Stimulated activated CD4-positive, alpha-beta T cell treated with anti-CD3 and anti-CD28 coated beads, TNF-alpha, amount 100 ng/mL, for 48 hours (primary cell): ENCODE data around the gene SERTAD4.

ENCODE experiments used
- DNase-seq, 3 donors: peaks; one replicate each; pipeline ENCODE4 v3.0.0-alpha.2; 2020; ENCODE audit warnings: low read depth in 3 of 3

Gene SERTAD4

GRCh38 chr1:210233216-210233494 is 559 bp downstream of the SERTAD4 start:
- DNase-seq = no peak

- DNase-seq = no peak
These were observed 1.1 kb downstream of the SERTAD4 start for GRCh38 chr1:210233495-210234328.

- DNase-seq = no peak
These were observed 1.7 kb downstream of the SERTAD4 start for GRCh38 chr1:210234329-210234757.

- no peak for DNase-seq
These were observed 2.9 kb downstream of the SERTAD4 start for GRCh38 chr1:210235363-210236053.

GRCh38 chr1:210236386-210236839 is 3.8 kb downstream of the SERTAD4 start:
- no peak for DNase-seq

GRCh38 chr1:210236840-210237409 is 4.3 kb downstream of the SERTAD4 start:
- no peak for DNase-seq

GRCh38 chr1:210237479-210237878 is 4.9 kb downstream of the SERTAD4 start:
- no peak for DNase-seq

GRCh38 chr1:210237981-210238380 is 5.4 kb downstream of the SERTAD4 start:
- DNase-seq = no peak

GRCh38 chr1:210239349-210240111 is 6.9 kb downstream of the SERTAD4 start:
- no peak for DNase-seq

GRCh38 chr1:210241121-210241520 is 8.5 kb downstream of the SERTAD4 start:
- DNase-seq = no peak

GRCh38 chr1:210244746-210245367 is 12.3 kb downstream of the SERTAD4 start:
- no peak for DNase-seq

GRCh38 chr1:210246447-210246846 is 13.9 kb downstream of the SERTAD4 start:
- no peak for DNase-seq

- DNase-seq = no peak
These were observed 15.7 kb downstream of the SERTAD4 start for GRCh38 chr1:210248341-210248740.

GRCh38 chr1:210250665-210250997 is 18.0 kb downstream of the SERTAD4 start:
- no peak for DNase-seq

- no peak for DNase-seq
These were observed 18.5 kb downstream of the SERTAD4 start for GRCh38 chr1:210250998-210251679.

- DNase-seq = no peak
These were observed 19.3 kb downstream of the SERTAD4 start for GRCh38 chr1:210251680-210252490.

GRCh38 chr1:210252621-210253051 is 20.0 kb downstream of the SERTAD4 start:
- no peak for DNase-seq

GRCh38 chr1:210254298-210254697 is 21.7 kb downstream of the SERTAD4 start:
- no peak for DNase-seq

- no peak for DNase-seq
These were observed 25.3 kb downstream of the SERTAD4 start for GRCh38 chr1:210257698-210258529.
